ENCODE data around the gene STXBP6.

DNA sequence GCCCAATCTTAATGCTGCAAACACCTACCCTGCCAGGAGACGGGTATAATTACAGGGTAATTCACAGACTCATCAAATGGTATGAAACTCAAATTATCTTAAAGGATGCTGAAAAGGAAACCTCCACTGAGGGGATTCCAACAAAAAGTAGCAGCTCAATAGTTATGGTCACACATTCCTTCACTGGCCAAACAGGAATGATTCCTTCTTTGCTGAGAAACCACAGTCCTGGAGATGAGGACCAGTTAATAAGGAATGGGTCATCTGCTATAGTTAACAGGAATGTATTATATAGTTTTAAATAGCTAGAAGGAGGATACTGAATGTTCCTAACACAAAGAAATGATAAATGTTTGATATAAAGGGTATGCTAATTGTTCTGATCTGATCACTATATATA is 136.9 kb downstream of the STXBP6 start:
- no peak for TF ChIP-seq POLR2A (IDR thresholded peaks at IDR 0.05; ENCODE audit: low read depth, low read length)
- TF ChIP-seq POLR2AphosphoS5 (IDR thresholded peaks at IDR 0.05; ENCODE audit: low read length) = no peak
- no peak for TF ChIP-seq CEBPB (IDR thresholded peaks at IDR 0.05; ENCODE audit: borderline replicate concordance in 1 of 2, low read depth in 2 of 2, low read length in 2 of 2)
- TF ChIP-seq EGR1 (IDR thresholded peaks at IDR 0.05; ENCODE audit: borderline replicate concordance in 1 of 2, low read depth in 2 of 2, low read length in 2 of 2) = no peak
- TF ChIP-seq TBL1XR1 (IDR thresholded peaks at IDR 0.05; ENCODE audit: low read depth, low read length) = no peak
- no peak for TF ChIP-seq TCF12 (IDR thresholded peaks at IDR 0.05; ENCODE audit: low read depth, low read length)
- TF ChIP-seq, protein P1, sequence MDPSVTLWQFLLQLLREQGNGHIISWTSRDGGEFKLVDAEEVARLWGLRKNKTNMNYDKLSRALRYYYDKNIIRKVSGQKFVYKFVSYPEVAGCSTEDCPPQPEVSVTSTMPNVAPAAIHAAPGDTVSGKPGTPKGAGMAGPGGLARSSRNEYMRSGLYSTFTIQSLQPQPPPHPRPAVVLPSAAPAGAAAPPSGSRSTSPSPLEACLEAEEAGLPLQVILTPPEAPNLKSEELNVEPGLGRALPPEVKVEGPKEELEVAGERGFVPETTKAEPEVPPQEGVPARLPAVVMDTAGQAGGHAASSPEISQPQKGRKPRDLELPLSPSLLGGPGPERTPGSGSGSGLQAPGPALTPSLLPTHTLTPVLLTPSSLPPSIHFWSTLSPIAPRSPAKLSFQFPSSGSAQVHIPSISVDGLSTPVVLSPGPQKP (IDR thresholded peaks at IDR 0.05; ENCODE audit: low read depth, low read length) = no peak
- no peak for TF ChIP-seq EP300 (IDR thresholded peaks at IDR 0.05; ENCODE audit: borderline replicate concordance in 1 of 2, control insufficient read depth in 1 of 2, low read depth in 2 of 2, low read length in 2 of 2)
- TF ChIP-seq, protein P2, sequence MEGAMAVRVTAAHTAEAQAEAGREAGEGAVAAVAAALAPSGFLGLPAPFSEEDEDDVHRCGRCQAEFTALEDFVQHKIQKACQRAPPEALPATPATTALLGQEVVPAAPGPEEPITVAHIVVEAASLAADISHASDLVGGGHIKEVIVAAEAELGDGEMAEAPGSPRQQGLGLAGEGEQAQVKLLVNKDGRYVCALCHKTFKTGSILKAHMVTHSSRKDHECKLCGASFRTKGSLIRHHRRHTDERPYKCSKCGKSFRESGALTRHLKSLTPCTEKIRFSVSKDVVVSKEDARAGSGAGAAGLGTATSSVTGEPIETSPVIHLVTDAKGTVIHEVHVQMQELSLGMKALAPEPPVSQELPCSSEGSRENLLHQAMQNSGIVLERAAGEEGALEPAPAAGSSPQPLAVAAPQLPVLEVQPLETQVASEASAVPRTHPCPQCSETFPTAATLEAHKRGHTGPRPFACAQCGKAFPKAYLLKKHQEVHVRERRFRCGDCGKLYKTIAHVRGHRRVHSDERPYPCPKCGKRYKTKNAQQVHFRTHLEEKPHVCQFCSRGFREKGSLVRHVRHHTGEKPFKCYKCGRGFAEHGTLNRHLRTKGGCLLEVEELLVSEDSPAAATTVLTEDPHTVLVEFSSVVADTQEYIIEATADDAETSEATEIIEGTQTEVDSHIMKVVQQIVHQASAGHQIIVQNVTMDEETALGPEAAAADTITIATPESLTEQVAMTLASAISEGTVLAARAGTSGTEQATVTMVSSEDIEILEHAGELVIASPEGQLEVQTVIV (IDR thresholded peaks at IDR 0.05; ENCODE audit: borderline replicate concordance, partially characterized antibody) = no peak
- TF ChIP-seq TCF3 (IDR thresholded peaks at IDR 0.05; ENCODE audit: borderline replicate concordance, insufficient read depth, low read depth, low read length) = no peak
- TF ChIP-seq, protein P3, sequence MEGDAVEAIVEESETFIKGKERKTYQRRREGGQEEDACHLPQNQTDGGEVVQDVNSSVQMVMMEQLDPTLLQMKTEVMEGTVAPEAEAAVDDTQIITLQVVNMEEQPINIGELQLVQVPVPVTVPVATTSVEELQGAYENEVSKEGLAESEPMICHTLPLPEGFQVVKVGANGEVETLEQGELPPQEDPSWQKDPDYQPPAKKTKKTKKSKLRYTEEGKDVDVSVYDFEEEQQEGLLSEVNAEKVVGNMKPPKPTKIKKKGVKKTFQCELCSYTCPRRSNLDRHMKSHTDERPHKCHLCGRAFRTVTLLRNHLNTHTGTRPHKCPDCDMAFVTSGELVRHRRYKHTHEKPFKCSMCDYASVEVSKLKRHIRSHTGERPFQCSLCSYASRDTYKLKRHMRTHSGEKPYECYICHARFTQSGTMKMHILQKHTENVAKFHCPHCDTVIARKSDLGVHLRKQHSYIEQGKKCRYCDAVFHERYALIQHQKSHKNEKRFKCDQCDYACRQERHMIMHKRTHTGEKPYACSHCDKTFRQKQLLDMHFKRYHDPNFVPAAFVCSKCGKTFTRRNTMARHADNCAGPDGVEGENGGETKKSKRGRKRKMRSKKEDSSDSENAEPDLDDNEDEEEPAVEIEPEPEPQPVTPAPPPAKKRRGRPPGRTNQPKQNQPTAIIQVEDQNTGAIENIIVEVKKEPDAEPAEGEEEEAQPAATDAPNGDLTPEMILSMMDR (IDR thresholded peaks at IDR 0.05 in 2 of 3, conservative IDR thresholded peaks at IDR 0.05 in 1 of 3; ENCODE audit: control insufficient read depth in 2 of 3, extremely low read depth in 1 of 3, insufficient read depth in 1 of 3, low read depth in 3 of 3, low read length in 3 of 3) = no peak
- no peak for TF ChIP-seq ESRRA (IDR thresholded peaks at IDR 0.05; ENCODE audit: low read length)
